ENCODE data around the gene STARD5. TPM values are rescaled to one million over a fixed set of nuclear protein-coding genes. Genes with fewer than 3 reads are reported as not detected.
A peak's percentile ranks its signal among the peaks of the same experiment; 100 is the strongest.

Gene STARD5
- total RNA-seq, 2 donors from 2014 or later = 1.3 to 9.6 TPM

- H3K36me3 ChIP-seq (replicated peaks in 1 of 2; ENCODE audit: insufficient read depth in 1 of 2, low read depth in 2 of 2) = no peaks in the 10 kb centered on the region
- peak overlapping the region in 1 of 4 donors; percentile 71 for H3K27ac ChIP-seq
- no peaks in the 10 kb centered on the region for H3K4me1 ChIP-seq
- intact Hi-C loops (cut with DNase I) = no loop called here
- H3K27me3 ChIP-seq = no peaks in the 10 kb centered on the region
- WGBS, 2 donors = 57 to 74% methylated on average over 5 of the region's 5 CpGs
- no peak for TF ChIP-seq POLR2A (IDR thresholded peaks at IDR 0.05)
- TF ChIP-seq CTCF (IDR thresholded peaks at IDR 0.05) = no peak
- H3K4me3 ChIP-seq = no peak overlapping the region
- H3K9me3 ChIP-seq = no peaks in the 10 kb centered on the region
- DNase-seq (peak in 1 of 4 donors; percentile 61), ATAC-seq (no peak)
Observed at GRCh38 chr15:81304226-81304625, 19.7 kb downstream of the STARD5 start.

GRCh38 chr15:81303244-81304225 lies 20.4 kb downstream of the STARD5 start:
- no peaks in the 10 kb centered on the region for H3K36me3 ChIP-seq (replicated peaks in 1 of 2; ENCODE audit: insufficient read depth in 1 of 2, low read depth in 2 of 2)

GRCh38 chr15:81302701-81303109 lies 21.2 kb downstream of the STARD5 start:
- TF ChIP-seq CTCF (IDR thresholded peaks at IDR 0.05) = no peak
- no peak for TF ChIP-seq POLR2A (IDR thresholded peaks at IDR 0.05)
- Histone ChIP-seq H3K4me1 (no peaks in the 10 kb centered on the region), H3K27ac (peak overlapping the region in 1 of 4 donors; percentile 71), H3K27me3 (no peaks in the 10 kb centered on the region), H3K9me3 (no peaks in the 10 kb centered on the region), H3K4me3 (no peak overlapping the region), H3K36me3 (replicated peaks in 1 of 2; ENCODE audit: insufficient read depth in 1 of 2, low read depth in 2 of 2) (no peaks in the 10 kb centered on the region)
- intact Hi-C loops (cut with DNase I) = no loop called here
- ATAC-seq (no peak), DNase-seq (no peak)
- 78 to 81% methylated on average over 6 of the region's 6 CpGs for WGBS, 2 donors

More at GRCh38 chr15:81303244-81304225, 20.4 kb downstream of the STARD5 start:
- WGBS, 2 donors = 73 to 80% methylated on average over 9 of the region's 9 CpGs
- TF ChIP-seq POLR2A (IDR thresholded peaks at IDR 0.05) = no peak
- TF ChIP-seq CTCF (IDR thresholded peaks at IDR 0.05) = no peak
- H3K4me1 ChIP-seq = no peaks in the 10 kb centered on the region
- DNase-seq (no peak), ATAC-seq (no peak)
- no peak overlapping the region for H3K4me3 ChIP-seq
- H3K27me3 ChIP-seq = no peaks in the 10 kb centered on the region
- no peaks in the 10 kb centered on the region for H3K9me3 ChIP-seq
- intact Hi-C loops (cut with DNase I) = no loop called here
- H3K27ac ChIP-seq = peak overlapping the region in 1 of 4 donors; percentile 71

GRCh38 chr15:81301815-81302399 lies 22.0 kb downstream of the STARD5 start:
- Histone ChIP-seq H3K4me1 (no peaks in the 10 kb centered on the region), H3K27ac (peak overlapping the region in 1 of 4 donors; percentile 71), H3K9me3 (no peaks in the 10 kb centered on the region), H3K4me3 (no peak overlapping the region), H3K27me3 (no peaks in the 10 kb centered on the region), H3K36me3 (replicated peaks in 1 of 2; ENCODE audit: insufficient read depth in 1 of 2, low read depth in 2 of 2) (no peaks in the 10 kb centered on the region)
- TF ChIP-seq CTCF (IDR thresholded peaks at IDR 0.05) (no peak), POLR2A (IDR thresholded peaks at IDR 0.05) (no peak)
- peak in 1 of 4 donors; percentile 63 for DNase-seq
- no peak for ATAC-seq
- intact Hi-C loops (cut with DNase I) = no loop called here
- WGBS, 2 donors = 66 to 73% methylated on average over 5 of the region's 5 CpGs
